Left cardiac atrium (tissue), 4 donors: ENCODE measurements around the gene MVP. TPM values are rescaled to one million over a fixed set of nuclear protein-coding genes. Genes with fewer than 3 reads are reported as not detected.
"Not testable (repeated sequence)": the region's sequence is repeated elsewhere in the genome, so short reads cannot be mapped to it uniquely, and the experiment has no call there.

ENCODE experiments used
- ATAC-seq, 2 donors: fragments of 200-7000 bp; cut with Tn5 transposase; one replicate each; pipeline ENCODE4 v1.9.1; 2020; ENCODE audit warnings: mild to moderate bottlenecking in 2 of 2, moderate library complexity in 2 of 2
- DNase-seq: peaks from one replicate; pipeline ENCODE4 v3.0.0-alpha.2; 2020
- intact Hi-C, 2 donors: fragments of 100-400 bp; cut with DNase I; formaldehyde crosslinking; loops; one replicate each; pipeline versions ENCODE4 v1.14.1 to v1.15.1; 2022 to 2023
- total RNA-seq, 2 donors: library from RNA; stranded (reverse); fragmentation: NEBNext Ultra II Directional; extraction: Animal tissue kit (Norgen Biotek cat#: 25700); gene quantifications; one replicate each; pipeline ENCODE4 v1.2.1, GENCODE V29; 2021
- donor health status: DM: no; HTN: yes; CAD: no.
- donor health status: DM: no; HTN: yes; CAD: no; lungs with severe emphysema.
- donor health status: DM: yes; HTN: yes; CAD: no.
- donor health status: Dilated cardiomyopathy.

MVP gene
- total RNA-seq, 2 donors from 2014 or later = 72.7 to 82.4 TPM

DNA sequence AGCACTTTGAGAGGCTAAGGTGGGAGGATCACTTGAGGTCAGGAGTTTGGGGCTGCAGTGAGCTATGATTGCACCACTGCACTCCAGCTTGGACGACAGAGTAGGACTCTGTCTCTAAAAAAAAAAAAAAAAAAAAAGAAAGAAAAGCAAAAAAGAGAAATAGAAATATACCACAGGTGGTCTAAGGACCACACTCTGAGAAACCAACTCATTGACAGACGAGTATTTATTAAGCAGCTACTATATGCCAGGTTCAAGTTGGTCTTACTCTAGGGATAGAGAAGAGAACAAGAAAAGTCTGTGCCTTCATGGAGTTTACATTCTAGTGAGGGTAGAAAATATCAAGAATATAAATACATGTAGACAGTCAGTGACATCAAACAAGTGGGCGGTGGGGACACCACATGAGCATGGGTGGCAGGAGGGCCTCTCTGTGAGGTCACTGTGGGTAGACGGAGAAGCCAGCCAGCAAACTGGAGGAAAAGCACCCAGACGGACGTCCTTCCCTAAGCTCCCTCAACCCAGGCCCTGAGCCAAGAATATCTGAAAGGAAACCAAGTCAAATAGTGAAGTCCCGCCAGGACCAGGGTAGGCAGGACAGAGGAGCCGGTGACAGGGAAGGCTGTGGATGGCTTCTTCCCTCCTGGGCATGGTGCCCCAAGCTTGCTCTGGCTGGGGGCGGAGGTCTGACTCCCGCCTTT, 38.0 kb downstream of the MVP start:
- no peak for ATAC-seq
- no peak for DNase-seq
- intact Hi-C loops = no loop called here

- no peak for DNase-seq
- no peak for ATAC-seq
- intact Hi-C loops = no loop called here
Observed at GRCh38 chr16:29858974-29859373, 38.7 kb downstream of the MVP start.

DNA sequence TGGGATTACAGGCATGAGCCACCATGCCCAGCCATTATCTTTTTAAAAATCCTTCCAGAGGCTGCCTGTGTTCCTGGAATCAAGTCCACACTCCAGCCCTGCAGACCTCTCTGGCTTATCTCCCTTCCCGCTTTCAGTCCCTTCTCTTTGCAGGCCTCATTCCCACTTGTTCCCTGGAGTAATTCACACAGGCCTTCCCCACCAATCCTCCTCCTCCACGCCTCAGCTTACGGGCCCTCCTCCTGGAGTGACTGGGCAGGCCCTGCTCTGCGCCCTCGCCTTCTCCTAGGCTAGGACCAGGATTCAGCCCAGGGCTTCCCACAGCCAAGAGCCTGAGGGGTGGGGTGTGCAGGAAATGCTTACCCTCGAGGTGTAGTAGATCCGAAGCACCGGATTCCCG, 40.0 kb downstream of the MVP start:
- intact Hi-C loops = loop anchor here (10.0 kb wide), 2 partner anchors 145 to 155 kb away; partner anchors contain the start of gene DOC2A (in 1 of the 2)
- DNase-seq (no peak), ATAC-seq (peak in 1 of 2 donors; percentile 21)

- peak; percentile 45 for DNase-seq
Observed at GRCh38 chr16:29862383-29862883, 42.2 kb downstream of the MVP start.

DNA sequence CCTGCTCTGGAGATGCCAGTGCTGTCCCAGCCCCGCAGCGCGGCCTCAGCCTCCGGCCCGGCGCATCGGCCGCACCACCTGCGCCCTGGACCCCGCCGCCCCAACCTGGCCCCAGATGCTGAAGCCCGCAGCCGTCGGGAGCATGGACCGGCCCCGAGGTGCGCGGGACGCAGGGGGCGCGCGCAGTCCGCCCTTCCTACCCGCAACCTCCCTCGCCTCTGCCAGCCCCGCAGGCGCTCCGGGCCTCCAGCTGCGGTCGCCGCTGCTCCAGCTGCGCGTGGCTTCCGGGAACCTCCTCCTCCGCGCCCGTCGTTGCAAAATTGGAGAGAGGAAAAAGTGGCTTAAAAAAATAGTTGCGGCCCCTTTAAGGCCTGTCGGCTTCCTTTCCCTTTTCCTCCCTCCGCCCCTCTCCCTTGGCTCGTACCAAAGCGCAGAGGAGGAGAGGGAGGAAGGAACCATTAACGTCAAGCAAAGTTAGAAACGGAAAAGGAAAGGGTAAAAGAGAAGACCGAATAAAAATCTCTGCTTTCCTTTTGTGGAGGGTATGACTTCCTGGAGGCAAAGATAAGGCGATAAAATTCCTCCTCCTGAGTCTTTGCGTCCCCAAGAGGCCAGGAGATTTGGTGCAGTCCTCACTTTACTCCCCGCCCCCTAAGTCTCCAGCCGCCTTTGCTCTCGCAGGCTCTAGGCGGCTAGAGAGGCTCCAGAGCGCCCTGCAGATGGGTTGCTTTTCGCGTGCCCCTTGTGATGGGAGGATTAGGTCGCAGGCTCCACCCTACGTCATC, 42.8 kb downstream of the MVP start, which contains the start of gene CDIPT:
TSS of gene CDIPT (minus strand) at position 343 of the 785 bp plus-strand sequence. CDS start 369 bp downstream, outside the sequence.
- intact Hi-C loops = loop anchor here (10.0 kb wide), 2 partner anchors 142 to 152 kb away; partner anchors contain the start of gene DOC2A (in 1 of the 2)

More at GRCh38 chr16:29862383-29862883, 42.2 kb downstream of the MVP start:
- intact Hi-C loops = loop anchor here (10.0 kb wide), 2 partner anchors 142 to 152 kb away; partner anchors contain the start of gene DOC2A (in 1 of the 2)
- ATAC-seq = peak; percentile 2 to 9

GRCh38 chr16:29863669-29863984, 43.4 kb downstream of the MVP start:
- DNase-seq = no peak
- no peak for ATAC-seq
- intact Hi-C loops = loop anchor here (10.0 kb wide), 2 partner anchors 141 to 151 kb away; partner anchors contain the start of gene DOC2A (in 1 of the 2)

More for the DNA sequence above, 42.8 kb downstream of the MVP start, which contains the start of gene CDIPT:
- peak; percentile 96 for DNase-seq
- ATAC-seq = peak; percentile 97

GRCh38 chr16:29864205-29864604, 43.9 kb downstream of the MVP start:
- ATAC-seq (no peak), DNase-seq (no peak)
- intact Hi-C loops = loop anchor here (10.0 kb wide), 2 partner anchors 141 to 151 kb away; partner anchors contain the start of gene DOC2A (in 1 of the 2)

- ATAC-seq = no peak
- no peak for DNase-seq
- intact Hi-C loops = loop anchor here (10.0 kb wide), 2 partner anchors 136 to 146 kb away; partner anchors contain the start of gene DOC2A (in 1 of the 2)
Observed at GRCh38 chr16:29868396-29869009, 48.2 kb downstream of the MVP start.

DNA sequence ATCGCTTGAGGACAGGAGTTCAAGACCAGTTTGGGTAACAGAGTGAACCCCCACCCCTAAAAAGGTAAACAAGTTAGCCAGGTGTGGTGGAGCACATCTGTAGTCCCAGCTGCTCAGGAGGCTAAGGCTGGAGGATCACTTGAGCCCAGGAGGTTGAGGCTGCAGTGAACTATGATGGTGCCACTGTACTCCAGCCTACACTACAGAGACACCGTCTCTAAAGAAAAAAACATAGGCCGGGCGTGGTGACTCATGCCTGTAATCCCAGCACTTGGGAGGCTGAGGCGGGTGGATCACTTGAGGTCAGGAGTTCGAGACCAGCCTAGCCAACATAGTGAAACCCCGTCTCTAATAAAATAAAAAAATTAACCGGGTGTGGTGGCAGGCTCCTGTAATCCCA, 48.8 kb downstream of the MVP start:
- intact Hi-C loops = loop anchor here (10.0 kb wide), 2 partner anchors 136 to 146 kb away; partner anchors contain the start of gene DOC2A (in 1 of the 2)
- not testable (repeated sequence) for ATAC-seq, DNase-seq

DNA sequence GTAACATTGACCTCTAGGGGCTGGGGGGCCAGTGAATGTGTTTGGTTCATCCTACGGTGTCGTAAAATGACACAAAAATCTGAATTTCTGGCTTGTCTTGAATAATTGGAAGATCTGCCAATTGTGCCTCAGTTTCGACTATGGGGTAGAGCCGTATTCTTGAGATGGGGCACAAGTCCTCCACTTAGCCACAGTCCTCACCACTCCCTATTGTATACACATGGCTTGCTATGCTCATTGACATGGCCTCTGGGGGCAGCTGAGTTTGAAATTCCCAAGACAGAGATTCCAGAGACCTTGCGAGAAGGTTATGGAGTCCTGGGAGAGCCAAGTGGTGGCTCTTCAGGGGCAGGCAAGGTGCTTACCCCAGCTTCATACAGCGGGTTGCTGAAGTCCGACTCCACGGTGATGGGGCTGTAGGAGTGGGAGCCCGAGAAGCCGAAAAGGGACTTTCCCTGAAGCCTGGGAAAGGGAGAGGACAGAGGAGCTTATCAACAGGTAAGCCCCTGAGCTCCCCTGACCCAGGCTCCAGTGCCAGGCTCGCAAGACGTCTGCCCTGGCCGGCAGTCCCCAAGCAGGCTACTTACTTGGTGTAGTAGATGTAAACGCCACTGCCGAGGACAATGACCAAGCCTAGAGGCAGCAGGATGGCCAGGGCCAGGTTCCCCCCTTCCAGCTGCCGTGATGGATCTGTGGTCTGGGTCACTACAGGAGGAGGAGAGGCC, 51.7 kb downstream of the MVP start:
- intact Hi-C loops = no loop called here
- no peak for DNase-seq
- no peak for ATAC-seq

- ATAC-seq = no peak
- intact Hi-C loops = no loop called here
- no peak for DNase-seq
Observed at GRCh38 chr16:29873319-29873718, 53.1 kb downstream of the MVP start.

- DNase-seq (no peak), ATAC-seq (no peak)
- intact Hi-C loops = no loop called here
Observed at GRCh38 chr16:29875206-29875605, 54.9 kb downstream of the MVP start.

DNA sequence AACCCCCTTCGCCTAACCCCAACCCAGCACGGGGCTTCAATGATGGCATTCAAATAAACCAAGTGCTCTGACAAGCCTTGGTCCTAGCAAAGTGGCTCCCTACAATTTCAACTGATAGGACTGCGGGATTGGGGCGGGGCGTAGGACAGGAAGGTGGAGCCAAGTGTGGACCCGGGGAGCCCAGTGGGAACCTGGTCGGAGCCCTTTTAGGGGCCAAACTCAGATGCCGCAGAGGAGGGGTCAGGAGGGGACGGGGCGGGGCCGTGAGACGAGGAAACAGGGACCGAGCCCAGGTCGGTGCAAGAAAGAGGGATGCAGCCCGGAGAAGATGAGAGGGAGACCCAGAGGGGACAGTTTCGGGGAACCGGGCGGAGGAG, 55.9 kb downstream of the MVP start:
- no peak for ATAC-seq
- DNase-seq = no peak
- intact Hi-C loops = no loop called here

DNA sequence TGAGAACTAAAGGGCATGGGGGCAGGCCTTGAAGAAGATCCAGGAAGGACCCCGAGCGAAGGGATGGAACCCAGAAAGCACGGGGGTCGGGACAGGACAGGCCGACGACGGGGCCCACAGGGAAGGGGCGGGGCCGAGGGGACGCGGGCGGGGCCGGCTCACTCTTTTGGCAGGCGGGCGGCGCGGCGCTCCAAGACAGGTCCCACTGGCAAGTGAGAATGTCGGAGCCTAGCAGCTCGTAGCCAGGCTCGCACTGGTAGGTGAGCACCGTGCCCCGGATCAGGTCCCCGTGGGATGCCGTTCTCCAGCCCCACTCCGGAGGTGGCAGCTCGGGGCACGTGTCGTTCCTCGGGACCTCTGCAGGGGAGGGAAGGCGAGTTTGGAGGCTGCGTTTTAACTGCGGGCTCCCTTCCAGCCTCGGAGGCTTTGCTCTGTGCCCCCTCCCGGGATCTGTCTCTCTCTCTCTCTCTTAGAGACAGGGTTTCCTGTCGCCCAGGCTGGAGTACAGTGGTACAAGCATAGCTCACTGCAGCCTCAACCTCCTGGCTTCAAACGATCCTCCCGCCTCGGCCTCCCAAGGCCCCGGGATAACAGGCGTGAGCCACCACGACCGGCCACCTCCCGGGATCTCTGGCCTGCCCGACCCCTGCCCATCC, 56.5 kb downstream of the MVP start:
- ATAC-seq (peak in 1 of 2 donors; percentile 20), DNase-seq (no peak)
- intact Hi-C loops = no loop called here

DNA sequence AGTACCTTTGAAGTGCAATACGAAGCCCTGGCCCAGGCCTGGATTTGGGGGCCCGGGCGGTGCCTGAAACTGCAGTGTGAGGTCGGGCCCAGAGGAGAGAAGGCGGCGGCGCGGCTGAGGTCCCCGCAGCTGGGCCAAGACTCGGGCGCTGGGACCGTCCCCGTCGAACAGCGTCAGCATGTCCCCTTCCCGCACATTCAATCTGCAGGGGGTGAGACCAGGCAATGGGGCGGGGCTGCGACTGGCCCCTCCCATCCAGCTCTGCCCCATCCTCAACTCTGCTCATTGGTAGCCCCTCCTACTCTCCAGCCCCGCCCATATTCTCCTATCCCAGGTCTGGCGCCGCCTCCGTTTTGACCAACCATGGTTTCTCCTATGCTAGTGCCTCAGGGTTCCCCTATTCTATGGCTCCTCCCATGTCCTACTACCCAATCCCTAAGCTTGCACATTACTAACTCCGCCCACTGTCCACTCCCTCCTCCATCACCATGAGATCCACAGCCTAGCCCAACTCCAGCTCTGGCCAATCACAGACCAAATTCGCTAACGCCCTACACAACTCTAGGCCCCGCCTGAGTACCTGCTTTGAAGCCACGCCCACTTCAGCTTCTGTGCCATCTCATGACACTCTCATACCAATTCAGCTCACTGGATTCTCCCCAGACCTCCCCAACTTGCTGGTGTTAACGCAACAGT, 57.2 kb downstream of the MVP start:
- peak; percentile 23 to 65 for ATAC-seq
- no peak for DNase-seq
- intact Hi-C loops = no loop called here

GRCh38 chr16:29878172-29878571, 57.9 kb downstream of the MVP start:
- DNase-seq (no peak), ATAC-seq (no peak)
- intact Hi-C loops = no loop called here

- intact Hi-C loops = loop anchor here in 1 of 2 donors (10.0 kb wide), 1 partner anchor 64 kb away; no protein-coding TSS in a partner anchor
- no peak for DNase-seq
- no peak for ATAC-seq
Observed at GRCh38 chr16:29881050-29881449, 60.8 kb downstream of the MVP start.
